Activated CD4-positive, alpha-beta memory T cell treated with anti-CD3 and anti-CD28 coated beads, Interleukin-2, amount 10 ng/mL, durations not matched to agents 7 days and 5 days (primary cell): Measurements from ENCODE around the gene KRT84. TPM values are rescaled to one million over a fixed set of nuclear protein-coding genes. Genes with fewer than 3 reads are reported as not detected.
"Not testable (repeated sequence)": the region's sequence is repeated elsewhere in the genome, so short reads cannot be mapped to it uniquely, and the experiment has no call there.

Source experiments
- CTCF ChIA-PET: fragments of 350-600 bp; sonication (Branson Sonifier 250); formaldehyde crosslinking; loops from one replicate; lab custom pipeline; 2021; ENCODE audit warnings: antibody characterized with exemption, inconsistent platforms; lab: Charles Lee
- POLR2A ChIA-PET: fragments of 350-600 bp; sonication (Branson Sonifier 250); formaldehyde crosslinking; loops from one replicate; lab custom pipeline; 2021; ENCODE audit warnings: antibody characterized with exemption; lab: Charles Lee
- DNase-seq: peaks from one replicate; pipeline ENCODE4 v3.0.0-alpha.2; 2020
- H3K27ac Mint-ChIP-seq: one replicate; pipeline ENCODE4 v1.8.0; 2021; ENCODE audit warnings: mild to moderate bottlenecking, mixed read lengths
- H3K27me3 Mint-ChIP-seq: one replicate; pipeline ENCODE4 v1.8.0; 2021; ENCODE audit warnings: mixed read lengths
- H3K36me3 Mint-ChIP-seq: one replicate; pipeline ENCODE4 v1.8.0; 2021; ENCODE audit warnings: low read depth, mixed read lengths
- H3K4me1 Mint-ChIP-seq: one replicate; pipeline ENCODE4 v1.8.0; 2021; ENCODE audit warnings: mixed read lengths
- H3K4me3 Mint-ChIP-seq: one replicate; pipeline ENCODE4 v1.8.0; 2021; ENCODE audit warnings: mild to moderate bottlenecking, mixed read lengths
- H3K9me3 Mint-ChIP-seq: one replicate; pipeline ENCODE4 v1.8.0; 2021; ENCODE audit warnings: mixed read lengths
- total RNA-seq, 2 experiments: library from RNA; stranded (reverse); gene quantifications; one replicate each; pipeline ENCODE4 v1.2.3, GENCODE V29; 2021

The KRT84 gene
- total RNA-seq, 2 experiments from 2014 or later, result not detected

DNA sequence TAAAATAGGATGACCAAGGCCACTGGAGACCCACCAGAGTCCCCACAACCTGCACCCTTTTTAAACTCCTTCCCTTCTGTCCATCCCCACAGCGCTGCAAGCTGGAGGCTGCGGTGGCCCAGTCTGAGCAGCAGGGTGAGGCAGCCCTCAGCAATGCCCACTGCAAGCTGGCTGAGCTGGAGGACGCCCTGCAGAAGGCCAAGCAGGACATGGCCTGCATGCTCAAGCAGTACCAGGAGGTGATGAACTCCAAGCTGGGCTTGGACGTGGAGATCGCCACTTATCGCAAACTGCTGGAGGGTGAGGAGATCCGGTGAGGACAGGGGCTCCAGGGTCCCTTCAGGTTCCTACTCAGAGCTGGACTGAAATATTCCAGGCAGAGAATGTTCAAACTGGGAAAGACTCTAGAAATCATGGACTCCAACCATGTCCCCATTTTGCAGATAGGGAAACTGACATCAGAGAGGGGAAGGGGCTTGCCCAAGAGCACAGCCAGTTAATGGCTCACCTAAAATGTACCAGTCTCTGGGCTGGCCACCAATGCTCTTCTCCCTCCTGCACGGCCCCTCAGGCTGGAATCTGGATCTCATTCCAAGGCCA, 35.3 kb downstream of the KRT84 start:
- H3K27me3 Mint-ChIP-seq, result peaks cover 46% of the 10 kb centered on the region
- no peaks in the 10 kb centered on the region for H3K36me3 Mint-ChIP-seq
- no peak overlapping the region for H3K27ac Mint-ChIP-seq
- no peak overlapping the region for H3K4me3 Mint-ChIP-seq
- no peaks in the 10 kb centered on the region for H3K9me3 Mint-ChIP-seq
- ChIA-PET CTCF (interaction anchor here (0.7 to 1.3 kb wide), 3 partner anchors 12 to 38 kb away, joined by 3 to 5 read pairs (median 3); no protein-coding TSS in a partner anchor), POLR2A (no interaction called here)
- peaks cover 8% of the 10 kb centered on the region for H3K4me1 Mint-ChIP-seq
- no peak for DNase-seq

DNA sequence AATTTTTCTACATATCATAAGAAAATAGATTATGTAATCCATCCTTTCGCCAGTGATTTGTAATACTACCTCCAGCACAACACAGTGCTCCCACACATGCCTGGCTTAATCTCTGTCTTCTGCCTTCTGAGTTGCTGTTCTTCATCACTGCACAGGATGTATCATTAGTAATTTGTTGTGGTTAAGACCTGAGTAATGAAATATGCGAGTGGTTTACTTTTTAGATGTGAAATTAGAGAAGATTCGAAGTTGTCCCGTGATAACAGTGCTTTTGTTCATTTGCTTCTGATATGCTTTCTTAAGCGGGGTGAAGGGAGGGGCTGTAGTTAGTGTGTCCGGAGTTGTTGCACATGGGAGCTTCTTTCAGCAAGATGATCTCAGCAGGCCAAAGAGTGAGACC, 36.3 kb downstream of the KRT84 start:
- Mint-ChIP-seq H3K27me3 (peaks cover 44% of the 10 kb centered on the region), H3K27ac (no peak overlapping the region), H3K9me3 (no peaks in the 10 kb centered on the region), H3K36me3 (no peaks in the 10 kb centered on the region), H3K4me1 (peaks cover 8% of the 10 kb centered on the region), H3K4me3 (no peak overlapping the region)
- no peak for DNase-seq
- ChIA-PET CTCF (interaction anchor here (1.1 kb wide), 1 partner anchor 13 kb away, joined by 5 read pairs; no protein-coding TSS in a partner anchor), POLR2A (no interaction called here)

DNA sequence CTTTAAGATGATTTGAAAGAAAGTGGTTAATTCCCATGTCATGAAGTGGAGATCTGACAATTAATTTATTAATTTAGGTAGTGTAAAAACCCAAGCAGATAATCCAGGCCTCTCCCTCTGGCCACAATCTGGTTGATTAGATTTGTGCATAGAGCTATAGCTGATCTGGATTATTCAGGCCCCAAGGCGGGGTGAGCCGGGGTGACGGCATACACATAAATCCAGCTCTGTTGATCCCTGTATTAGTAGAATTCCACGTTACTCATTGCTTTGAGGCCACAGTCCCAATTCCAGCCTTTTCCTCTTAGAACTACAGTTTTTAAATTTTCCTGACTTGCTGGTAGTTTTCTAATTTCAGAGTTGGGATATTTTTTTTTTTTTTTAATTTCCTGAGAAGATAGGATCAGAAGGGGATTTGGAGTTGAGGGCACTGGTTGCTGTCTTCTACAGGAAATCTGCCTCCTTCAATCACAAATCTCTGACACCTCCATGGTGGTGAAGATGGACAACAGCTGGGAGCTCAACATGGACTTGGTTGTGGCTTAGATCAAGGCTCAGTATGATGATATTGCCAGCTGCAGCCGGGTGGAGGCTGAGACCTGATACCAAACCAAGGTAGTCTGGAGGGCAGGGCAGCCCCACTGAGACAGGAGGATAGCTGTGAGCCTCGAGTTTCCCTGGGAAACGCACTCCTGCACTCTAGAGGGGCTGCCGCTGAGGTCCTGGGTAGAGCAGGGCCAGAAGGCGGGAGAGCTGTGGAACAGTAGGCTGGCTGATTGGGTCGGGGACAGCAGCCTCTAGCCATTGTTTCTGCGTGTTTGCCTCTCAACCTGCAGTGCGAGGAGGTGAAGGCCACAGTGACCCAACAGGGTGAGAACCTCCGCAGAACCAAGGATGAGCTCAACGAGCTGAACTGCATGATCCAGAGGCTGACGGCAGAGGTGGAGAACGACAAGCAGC, 37.6 kb downstream of the KRT84 start:
- CTCF ChIA-PET, result interaction anchor here (0.7 kb wide), 1 partner anchor 82 kb away, joined by 3 read pairs; no protein-coding TSS in a partner anchor
- H3K36me3 Mint-ChIP-seq, result no peaks in the 10 kb centered on the region
- no peak overlapping the region for H3K4me3 Mint-ChIP-seq
- no peak for DNase-seq
- POLR2A ChIA-PET, result no interaction called here
- H3K27ac Mint-ChIP-seq, result no peak overlapping the region
- no peaks in the 10 kb centered on the region for H3K9me3 Mint-ChIP-seq
- H3K27me3 Mint-ChIP-seq, result peaks cover 34% of the 10 kb centered on the region
- H3K4me1 Mint-ChIP-seq, result peaks cover 8% of the 10 kb centered on the region

DNA sequence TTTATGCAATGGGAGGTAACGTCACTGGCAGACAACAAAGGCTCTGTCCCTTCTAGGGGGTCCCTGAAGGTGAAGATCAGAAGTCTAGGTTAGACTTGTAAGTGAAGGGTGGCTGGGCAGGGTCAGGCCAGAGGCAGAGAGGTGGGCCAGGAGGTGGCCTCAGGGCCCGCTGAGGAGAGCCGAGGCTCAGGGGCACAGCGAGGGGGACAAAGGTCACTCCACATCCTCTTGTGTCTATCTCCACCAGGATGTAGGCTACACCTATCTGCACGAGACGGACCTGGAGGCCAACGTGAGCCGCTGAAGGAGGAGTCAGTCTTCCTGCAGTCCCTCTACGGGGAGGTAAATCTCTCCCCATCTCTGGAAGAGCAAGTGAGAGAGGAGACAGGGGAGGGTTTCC, 38.4 kb downstream of the KRT84 start:
- peaks cover 30% of the 10 kb centered on the region for H3K27me3 Mint-ChIP-seq
- H3K4me1 Mint-ChIP-seq, result peaks cover 7% of the 10 kb centered on the region
- H3K36me3 Mint-ChIP-seq, result no peaks in the 10 kb centered on the region
- H3K27ac Mint-ChIP-seq, result no peak overlapping the region
- CTCF ChIA-PET, result no interaction called here
- POLR2A ChIA-PET, result no interaction called here
- no peak overlapping the region for H3K4me3 Mint-ChIP-seq
- DNase-seq, result no peak
- H3K9me3 Mint-ChIP-seq, result no peaks in the 10 kb centered on the region

DNA sequence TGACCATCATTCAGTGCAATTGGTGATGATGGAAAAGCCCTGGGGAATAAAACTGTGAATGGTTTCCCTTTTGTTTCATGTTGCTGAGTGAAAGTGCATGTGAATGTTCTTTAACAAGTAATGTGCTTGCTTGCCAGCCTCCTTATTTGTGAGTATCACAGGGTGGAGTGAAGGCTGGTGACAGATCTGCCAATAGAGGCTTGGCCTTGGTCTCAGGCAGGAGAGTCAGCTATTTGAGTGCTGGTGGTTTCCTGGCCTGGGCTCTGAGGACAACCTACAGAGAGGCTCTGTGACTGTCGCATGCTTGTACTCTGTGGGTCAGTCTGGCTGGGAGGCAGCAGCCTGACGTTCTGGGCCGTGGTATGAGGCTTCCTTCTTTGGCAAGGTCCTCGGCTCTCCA, 38.9 kb downstream of the KRT84 start:
- H3K9me3 Mint-ChIP-seq, result no peaks in the 10 kb centered on the region
- H3K27me3 Mint-ChIP-seq, result peaks cover 31% of the 10 kb centered on the region
- CTCF ChIA-PET, result no interaction called here
- H3K36me3 Mint-ChIP-seq, result no peaks in the 10 kb centered on the region
- POLR2A ChIA-PET, result no interaction called here
- no peak overlapping the region for H3K4me3 Mint-ChIP-seq
- DNase-seq, result no peak
- peaks cover 4% of the 10 kb centered on the region for H3K4me1 Mint-ChIP-seq
- no peak overlapping the region for H3K27ac Mint-ChIP-seq

DNA sequence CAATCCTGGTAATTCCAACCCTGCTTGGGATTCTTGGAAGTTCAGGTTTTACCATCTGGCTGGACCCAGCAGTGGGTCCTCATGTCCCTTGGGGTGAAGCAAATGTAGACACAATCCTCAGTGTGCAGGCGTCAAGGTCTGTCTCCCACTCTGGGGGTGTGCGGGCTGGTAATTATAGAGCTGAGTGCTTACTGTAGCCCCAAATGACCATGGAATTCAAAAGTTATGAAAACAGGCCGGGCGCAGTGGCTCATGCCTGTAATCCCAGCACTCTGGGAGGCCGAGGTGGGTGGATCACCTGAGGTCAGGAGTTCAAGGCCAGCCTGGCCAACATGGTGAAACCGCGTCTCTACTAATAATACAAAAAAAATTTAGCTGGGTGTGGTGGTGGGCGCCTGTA, 40.4 kb downstream of the KRT84 start:
- H3K4me3 Mint-ChIP-seq, CTCF ChIA-PET, DNase-seq, H3K9me3 Mint-ChIP-seq, POLR2A ChIA-PET, H3K36me3 Mint-ChIP-seq, H3K4me1 Mint-ChIP-seq, H3K27ac Mint-ChIP-seq: not testable (repeated sequence)
- peaks cover 27% of the 10 kb centered on the region for H3K27me3 Mint-ChIP-seq

DNA sequence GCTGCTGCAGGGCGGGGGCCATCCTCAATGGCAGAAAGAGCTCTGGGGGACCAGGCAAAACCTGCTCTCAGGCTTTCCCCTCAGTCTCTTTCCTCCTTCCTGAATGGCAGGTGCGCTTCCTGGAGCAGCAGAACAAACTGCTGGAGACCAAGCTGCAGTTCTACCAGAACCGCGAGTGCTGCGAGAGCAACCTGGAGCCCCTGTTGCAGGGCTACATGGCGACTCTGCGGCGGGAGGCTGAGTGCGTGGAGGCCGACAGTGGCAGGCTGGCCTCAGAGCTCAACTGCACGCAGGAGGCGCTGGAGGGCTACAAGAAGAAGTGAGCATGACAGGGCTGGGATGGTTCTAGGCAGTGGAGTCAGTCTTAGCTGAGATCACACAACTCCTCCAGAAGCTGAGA, 41.3 kb downstream of the KRT84 start:
- Mint-ChIP-seq H3K9me3 (no peaks in the 10 kb centered on the region), H3K27me3 (peaks cover 23% of the 10 kb centered on the region), H3K27ac (no peak overlapping the region), H3K4me1 (no peaks in the 10 kb centered on the region), H3K4me3 (no peak overlapping the region), H3K36me3 (no peaks in the 10 kb centered on the region)
- ChIA-PET POLR2A (no interaction called here), CTCF (interaction anchor here (1.2 kb wide), 1 partner anchor 541 kb away, joined by 3 read pairs; no protein-coding TSS in a partner anchor)
- no peak for DNase-seq

DNA sequence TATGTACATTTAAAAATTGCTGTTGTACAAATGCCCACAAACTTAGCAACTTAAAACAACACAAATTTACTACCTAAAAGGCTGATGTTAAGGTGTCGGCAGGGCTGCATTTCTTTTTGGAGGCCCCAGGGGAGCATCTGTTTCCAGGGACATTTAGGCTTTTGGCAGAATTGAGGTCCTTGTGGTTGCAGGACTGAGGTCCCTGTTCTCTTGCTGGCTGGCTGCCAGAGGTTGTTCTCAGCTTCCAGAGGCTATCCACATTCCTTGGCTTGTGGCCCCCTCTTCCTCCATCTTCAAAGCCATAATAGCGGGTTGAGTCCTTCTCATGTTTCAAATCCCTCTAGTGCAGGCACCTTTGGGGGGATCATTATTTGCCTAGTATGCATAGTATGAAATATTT, 41.9 kb downstream of the KRT84 start:
- ChIA-PET CTCF (interaction anchor here (1.2 kb wide), 1 partner anchor 541 kb away, joined by 3 read pairs; no protein-coding TSS in a partner anchor), POLR2A (no interaction called here)
- Mint-ChIP-seq H3K9me3 (no peaks in the 10 kb centered on the region), H3K4me3 (no peak overlapping the region), H3K27ac (no peak overlapping the region), H3K27me3 (peaks cover 25% of the 10 kb centered on the region), H3K4me1 (no peaks in the 10 kb centered on the region), H3K36me3 (no peaks in the 10 kb centered on the region)
- no peak for DNase-seq

DNA sequence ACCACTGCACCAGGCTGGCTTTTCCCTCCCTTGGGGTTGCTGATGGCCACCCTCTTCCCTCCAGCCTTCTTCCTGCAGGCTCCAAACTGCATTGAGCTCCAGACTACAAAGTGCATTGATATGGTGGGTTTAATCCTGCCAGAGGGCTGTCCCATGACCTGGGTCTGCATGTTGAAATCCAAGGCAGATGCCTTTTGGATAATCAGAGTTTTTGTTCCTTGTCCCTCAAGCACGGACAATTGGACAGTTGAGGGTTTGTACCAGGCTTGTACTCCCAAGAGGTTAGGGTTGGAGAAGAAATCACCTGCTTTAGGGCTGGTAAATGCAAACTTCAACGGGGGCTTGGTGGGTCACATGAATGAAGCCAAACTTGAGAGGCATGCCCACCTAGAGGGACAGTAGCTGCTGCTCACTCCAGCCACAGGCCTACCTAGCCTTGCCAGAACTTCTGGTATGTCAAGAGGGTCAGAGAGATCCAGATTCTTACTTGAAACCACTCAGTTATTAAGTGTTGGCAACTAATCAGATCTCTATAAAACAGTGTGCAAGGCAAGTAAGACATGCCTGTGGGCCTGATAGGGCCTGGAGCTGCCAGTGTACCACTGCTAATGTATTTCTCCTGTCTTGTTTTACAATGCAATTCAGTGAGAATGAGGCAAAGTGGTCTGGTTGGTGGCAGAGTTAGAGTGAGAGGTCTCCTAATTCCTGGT, 42.5 kb downstream of the KRT84 start:
- CTCF ChIA-PET, result no interaction called here
- POLR2A ChIA-PET, result no interaction called here

DNA sequence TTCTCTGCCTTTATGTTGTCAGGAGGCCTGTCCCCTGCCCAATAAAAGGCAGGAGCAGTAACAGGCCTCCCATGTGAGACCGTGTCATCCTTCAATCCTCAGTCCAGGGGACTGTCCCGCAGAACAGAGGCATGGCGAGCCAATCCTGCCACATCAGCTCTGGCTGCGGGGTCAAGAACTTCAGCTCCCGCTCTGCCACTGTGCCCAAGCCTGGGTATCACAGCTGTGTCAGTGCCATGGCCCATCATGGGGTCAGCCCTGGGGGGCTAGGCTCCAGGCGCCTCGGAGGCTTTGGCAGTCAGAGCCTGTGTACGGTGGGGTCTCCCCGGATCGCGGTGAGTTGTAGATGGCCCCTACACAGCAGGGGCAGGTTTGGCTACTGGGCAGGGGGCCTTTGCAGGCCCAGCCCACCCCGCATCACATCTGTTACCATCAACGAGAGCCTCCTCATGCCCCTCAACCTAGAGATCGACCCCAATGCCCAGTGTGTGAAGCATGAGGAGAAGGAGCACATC, 44.3 kb downstream of the KRT84 start:
- no peak for DNase-seq
- Mint-ChIP-seq H3K36me3 (no peaks in the 10 kb centered on the region), H3K27ac (no peak overlapping the region), H3K4me3 (no peak overlapping the region), H3K27me3 (peaks cover 20% of the 10 kb centered on the region), H3K4me1 (peaks cover 8% of the 10 kb centered on the region), H3K9me3 (no peaks in the 10 kb centered on the region)
- ChIA-PET CTCF (interaction anchor here (1.4 kb wide), 1 partner anchor 62 kb away, joined by 3 read pairs; no protein-coding TSS in a partner anchor), POLR2A (no interaction called here)

More for the DNA sequence above, 42.5 kb downstream of the KRT84 start:
- H3K9me3 Mint-ChIP-seq, result no peaks in the 10 kb centered on the region
- H3K36me3 Mint-ChIP-seq, result no peaks in the 10 kb centered on the region
- no peak for DNase-seq
- H3K4me3 Mint-ChIP-seq, result no peak overlapping the region
- no peaks in the 10 kb centered on the region for H3K4me1 Mint-ChIP-seq
- H3K27ac Mint-ChIP-seq, result no peak overlapping the region
- H3K27me3 Mint-ChIP-seq, result peaks cover 23% of the 10 kb centered on the region

DNA sequence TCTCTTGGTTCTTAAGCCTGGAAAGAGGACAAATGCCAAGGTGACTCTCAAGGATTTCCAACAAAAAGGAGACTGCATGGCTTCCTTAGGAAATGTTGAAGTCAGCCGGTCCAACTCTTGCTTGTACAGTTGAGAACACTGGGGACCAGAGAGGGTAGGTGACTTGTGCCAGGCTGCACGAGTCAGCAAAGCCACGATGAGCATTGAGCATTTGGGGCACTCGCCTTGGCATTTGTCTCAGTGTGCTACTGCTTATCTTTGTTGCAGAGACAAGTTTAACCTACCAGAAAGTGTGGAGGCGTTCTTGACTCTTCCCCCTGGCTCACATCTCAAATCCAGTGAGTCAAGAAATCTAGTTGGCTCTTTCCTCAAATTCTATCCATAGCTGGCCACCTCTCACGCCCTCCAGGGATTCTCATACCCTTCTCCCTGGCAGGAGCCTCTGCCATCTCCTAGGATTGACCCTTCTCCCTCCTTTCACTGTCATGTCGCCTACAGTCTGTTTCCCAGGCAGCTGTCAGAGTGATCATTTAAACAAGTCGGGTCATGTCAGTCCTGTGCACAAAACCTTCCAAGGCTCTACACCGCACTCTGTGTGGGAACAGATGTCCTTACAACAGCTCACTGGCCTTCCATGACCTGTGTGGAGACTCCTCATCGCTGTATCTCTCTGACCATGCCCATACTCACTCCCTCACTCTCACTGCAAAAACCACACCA, 47.1 kb downstream of the KRT84 start:
- Mint-ChIP-seq H3K27ac (no peak overlapping the region), H3K27me3 (peaks cover 14% of the 10 kb centered on the region), H3K9me3 (no peaks in the 10 kb centered on the region), H3K36me3 (no peaks in the 10 kb centered on the region), H3K4me1 (peaks cover 8% of the 10 kb centered on the region), H3K4me3 (no peak overlapping the region)
- POLR2A ChIA-PET, result no interaction called here
- CTCF ChIA-PET, result interaction anchor here (0.9 to 2.7 kb wide), 2 partner anchors 11 to 26 kb away, joined by 3 to 10 read pairs; no protein-coding TSS in a partner anchor
- no peak for DNase-seq

DNA sequence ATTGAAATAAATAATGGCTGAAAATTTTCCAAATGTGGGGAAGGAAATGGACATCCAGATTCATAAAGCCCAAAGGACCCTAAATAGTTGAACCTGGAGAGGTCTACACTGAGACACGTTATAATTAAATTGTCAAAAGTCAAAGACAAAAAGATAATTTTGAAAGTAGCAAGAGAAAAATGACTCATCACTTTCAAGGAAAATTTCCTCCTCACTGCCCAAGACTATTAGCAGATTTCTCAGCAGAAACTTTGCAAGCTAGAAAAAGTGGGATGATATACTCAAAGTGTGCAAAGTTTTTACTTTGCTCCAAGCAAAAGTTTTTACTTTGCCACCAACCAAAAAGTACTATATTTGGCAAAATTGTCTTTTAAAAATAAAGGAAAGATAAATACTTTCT, 48.4 kb downstream of the KRT84 start:
- Mint-ChIP-seq H3K36me3 (no peaks in the 10 kb centered on the region), H3K27ac (no peak overlapping the region), H3K4me3 (no peak overlapping the region), H3K27me3 (peaks cover 17% of the 10 kb centered on the region), H3K9me3 (no peaks in the 10 kb centered on the region), H3K4me1 (peaks cover 8% of the 10 kb centered on the region)
- DNase-seq, result no peak
- CTCF ChIA-PET, result interaction anchor here (1.8 kb wide), 2 partner anchors 9 to 58 kb away, joined by 4 to 10 read pairs; no protein-coding TSS in a partner anchor
- POLR2A ChIA-PET, result no interaction called here
